Upper lobe of left lung (tissue), 6 donors: ENCODE results near the gene RIBC1. TPM values are rescaled to one million over a fixed set of nuclear protein-coding genes. Genes with fewer than 3 reads are reported as not detected.

Source experiments
- ATAC-seq, 2 donors: fragments of 200-7000 bp; cut with Tn5 transposase; one replicate each; pipeline ENCODE4 v1.9.1; 2022; ENCODE audit warnings: mild to moderate bottlenecking in 2 of 2, moderate library complexity in 2 of 2; ENCODE audit not compliant: low FRiP score in 2 of 2
- DNase-seq, 2 donors: peaks; one replicate each; pipeline ENCODE4 v3.0.0-alpha.2; 2019 to 2020
- H3K27ac ChIP-seq, 4 donors: fragments of 200-600 bp; sonication (generic); one replicate each; pipeline ENCODE4 v1.5.1; 2016 to 2019
- H3K27me3 ChIP-seq, 4 donors: fragments of 200-600 bp; sonication (generic); one replicate each; pipeline ENCODE4 v1.5.1; 2017 to 2019
- H3K36me3 ChIP-seq, 4 donors: fragments of 200-600 bp; sonication (generic); one replicate each; pipeline ENCODE4 v1.5.1; 2016 to 2019
- H3K4me1 ChIP-seq, 4 donors: fragments of 200-600 bp; sonication (generic); one replicate each; pipeline ENCODE4 v1.5.1; 2018 to 2019
- H3K4me3 ChIP-seq, 4 donors: fragments of 200-600 bp; sonication (generic); one replicate each; pipeline ENCODE4 v1.5.1; 2017 to 2019; ENCODE audit warnings: mild to moderate bottlenecking in 2 of 4, moderate library complexity in 1 of 4
- H3K9me3 ChIP-seq, 4 donors: fragments of 200-600 bp; sonication (generic); one replicate each; pipeline ENCODE4 v1.5.1; 2018 to 2019
- EP300 ChIP-seq, 4 donors: sonication (generic); formaldehyde crosslinking; IDR thresholded peaks; one replicate each; pipeline ENCODE4 v1.5.1; 2017; ENCODE audit warnings: antibody characterized with exemption in 4 of 4, control low read depth in 2 of 4
- POLR2A ChIP-seq, 4 donors: fragments of 450-650 bp; IDR thresholded peaks; one replicate each; pipeline ENCODE4 v1.5.1; 2016 to 2017; ENCODE audit warnings: antibody characterized with exemption in 4 of 4, mild to moderate bottlenecking in 2 of 4
- POLR2AphosphoS5 ChIP-seq, 2 donors: sonication (generic); formaldehyde crosslinking; IDR thresholded peaks; one replicate each; pipeline ENCODE4 v1.5.1; 2017; ENCODE audit warnings: antibody characterized with exemption in 2 of 2
- WGBS, 2 donors: methylation state at CpG; one replicate each; pipeline ENCODE4 v1.1.5; 2017 to 2018; 5-methylcytosine and 5-hydroxymethylcytosine counted together
- total RNA-seq, 6 donors: library from RNA; depleted of rRNA in 4 of 6; stranded (reverse); fragments of >200 nt in 4 of 6; gene quantifications; one replicate each; pipeline versions ENCODE4 v1.1.0 to v1.2.1, GENCODE V29; 2016 to 2021
- TF ChIP-seq, protein P1 (sequence below), 6 experiments: fragments of 450-650 bp in 4 of 6; fragments of 200-600 bp in 2 of 6; sonication (generic) in 2 of 6; IDR thresholded peaks; one replicate each; pipeline ENCODE4 v1.5.1; 2016 to 2019; ENCODE audit warnings: antibody characterized with exemption in 6 of 6
- donor health status: DM: no; HTN: no; CAD: no; lungs with moderate emphysema.
- donor health status: DM: no; HTN: yes; CAD: no; lungs with severe emphysema.

RIBC1 gene
- total RNA-seq, 6 donors from 2014 or later, result 0.94 to 21.8 (median 5.4) TPM

- H3K9me3 ChIP-seq, result no peaks in the 10 kb centered on the region
- TF ChIP-seq, protein P1, sequence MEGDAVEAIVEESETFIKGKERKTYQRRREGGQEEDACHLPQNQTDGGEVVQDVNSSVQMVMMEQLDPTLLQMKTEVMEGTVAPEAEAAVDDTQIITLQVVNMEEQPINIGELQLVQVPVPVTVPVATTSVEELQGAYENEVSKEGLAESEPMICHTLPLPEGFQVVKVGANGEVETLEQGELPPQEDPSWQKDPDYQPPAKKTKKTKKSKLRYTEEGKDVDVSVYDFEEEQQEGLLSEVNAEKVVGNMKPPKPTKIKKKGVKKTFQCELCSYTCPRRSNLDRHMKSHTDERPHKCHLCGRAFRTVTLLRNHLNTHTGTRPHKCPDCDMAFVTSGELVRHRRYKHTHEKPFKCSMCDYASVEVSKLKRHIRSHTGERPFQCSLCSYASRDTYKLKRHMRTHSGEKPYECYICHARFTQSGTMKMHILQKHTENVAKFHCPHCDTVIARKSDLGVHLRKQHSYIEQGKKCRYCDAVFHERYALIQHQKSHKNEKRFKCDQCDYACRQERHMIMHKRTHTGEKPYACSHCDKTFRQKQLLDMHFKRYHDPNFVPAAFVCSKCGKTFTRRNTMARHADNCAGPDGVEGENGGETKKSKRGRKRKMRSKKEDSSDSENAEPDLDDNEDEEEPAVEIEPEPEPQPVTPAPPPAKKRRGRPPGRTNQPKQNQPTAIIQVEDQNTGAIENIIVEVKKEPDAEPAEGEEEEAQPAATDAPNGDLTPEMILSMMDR (IDR thresholded peaks at IDR 0.05), result no peak
- TF ChIP-seq EP300 (IDR thresholded peaks at IDR 0.05) (no peak), POLR2A (IDR thresholded peaks at IDR 0.05) (no peak), POLR2AphosphoS5 (IDR thresholded peaks at IDR 0.05) (no peak)
- H3K4me1 ChIP-seq, result peaks cover 9 to 28% (median 11%) of the 10 kb centered on the region in 4 donors
- WGBS, 2 donors, result 22 to 44% methylated on average over 1 to 2 of the region's 2 CpGs
- peaks cover 0 to 3% (median 0%) of the 10 kb centered on the region in 4 donors for H3K36me3 ChIP-seq
- H3K27me3 ChIP-seq, result no peaks in the 10 kb centered on the region
- H3K27ac ChIP-seq, result peak overlapping the region in 1 of 4 donors; percentile 95
- H3K4me3 ChIP-seq, result peak overlapping the region in 2 of 4 donors; percentile 69 to 79
- DNase-seq (no peak), ATAC-seq (no peak)
Measured at GRCh38 chrX:53421125-53421524, 1.5 kb upstream of the RIBC1 start.

DNA sequence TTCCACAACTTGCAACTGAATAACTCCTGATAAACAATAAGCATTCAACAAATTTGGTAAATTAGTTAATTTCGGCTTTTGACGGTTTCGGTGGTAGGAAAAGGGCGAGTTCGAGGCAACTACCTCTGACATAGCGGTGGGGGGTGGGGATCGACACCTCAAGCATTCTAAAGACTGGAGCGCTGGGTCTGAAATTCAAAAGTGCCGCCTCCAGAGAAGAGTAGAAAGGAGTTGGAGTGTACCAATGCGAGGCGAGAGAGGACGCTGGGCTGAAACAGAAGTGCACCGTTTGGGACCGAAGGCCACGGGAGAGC, 944 bp upstream of the RIBC1 start:
- TF ChIP-seq, protein P1 (IDR thresholded peaks at IDR 0.05), result no peak
- TF ChIP-seq POLR2A (IDR thresholded peaks at IDR 0.05) (no peak), POLR2AphosphoS5 (IDR thresholded peaks at IDR 0.05) (no peak), EP300 (IDR thresholded peaks at IDR 0.05) (no peak)

GRCh38 chrX:53422086-53422860, 400 bp upstream of the RIBC1 start, which contains the start of gene SMC1A:
Gene SMC1A, minus strand, starts transcription at chrX:53422654. Its CDS starts 54 bp downstream, at chrX:53422600.
- H3K27me3 ChIP-seq, result no peaks in the 10 kb centered on the region
- 1% methylated on average over 46 of the region's 75 CpGs; no CpG with 5 or more reads in 1 of the 2 donors for WGBS, 2 donors
- peak; percentile 94 to 99 for DNase-seq
- H3K4me1 ChIP-seq, result peaks cover 9 to 28% (median 11%) of the 10 kb centered on the region in 4 donors
- H3K27ac ChIP-seq, result peak within 1 kb of the TSS; percentile 92 to 96 (median 94)
- H3K4me3 ChIP-seq, result peak within 1 kb of the TSS; percentile 69 to 79 (median 73)
- H3K36me3 ChIP-seq, result no peaks in the 10 kb centered on the region
- H3K9me3 ChIP-seq, result no peaks in the 10 kb centered on the region
- TF ChIP-seq EP300 (IDR thresholded peaks at IDR 0.05), result no peak
- TF ChIP-seq, protein P1 (IDR thresholded peaks at IDR 0.05), result peak in 2 of 6 experiments; percentile 19 to 33
- TF ChIP-seq POLR2A (IDR thresholded peaks at IDR 0.05), result peak in 3 of 4 donors; percentile 35 to 74 (median 68)
- TF ChIP-seq POLR2AphosphoS5 (IDR thresholded peaks at IDR 0.05), result peak; percentile 74 to 84
- ATAC-seq, result peak; percentile 97

More for the DNA sequence above, 944 bp upstream of the RIBC1 start:
- peaks cover 9 to 28% (median 11%) of the 10 kb centered on the region in 4 donors for H3K4me1 ChIP-seq
- peaks cover 0 to 3% (median 0%) of the 10 kb centered on the region in 4 donors for H3K36me3 ChIP-seq
- H3K27me3 ChIP-seq, result no peaks in the 10 kb centered on the region
- ATAC-seq (peak; percentile 34 to 49), DNase-seq (no peak)
- peak overlapping the region; percentile 69 to 79 (median 73) for H3K4me3 ChIP-seq
- peak overlapping the region; percentile 92 to 96 (median 94) for H3K27ac ChIP-seq
- 2 to 6% methylated on average over 9 to 15 of the region's 15 CpGs for WGBS, 2 donors
- H3K9me3 ChIP-seq, result no peaks in the 10 kb centered on the region

DNA sequence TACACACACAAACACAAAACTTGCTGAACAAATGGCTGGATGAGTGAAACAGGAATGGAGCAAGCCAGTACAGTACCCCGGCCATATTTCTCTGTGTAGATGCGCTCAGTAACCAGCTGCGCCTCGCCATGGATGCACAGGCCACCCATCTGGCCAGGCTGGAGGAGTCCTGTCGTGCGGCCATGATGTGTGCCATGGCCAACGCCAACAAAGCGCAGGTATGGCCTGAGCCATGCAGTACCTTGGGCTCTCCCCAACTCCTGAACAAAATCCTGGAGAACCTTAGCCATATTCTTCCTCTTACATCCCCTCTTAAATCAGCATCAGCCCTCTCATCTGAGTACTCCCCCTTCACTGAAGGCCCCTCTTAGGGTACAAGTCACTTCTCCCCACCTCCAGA, 7.1 kb downstream of the RIBC1 start:
- Histone ChIP-seq H3K27me3 (no peaks in the 10 kb centered on the region), H3K36me3 (peaks cover 0 to 22% (median 11%) of the 10 kb centered on the region in 4 donors), H3K27ac (no peak overlapping the region), H3K4me3 (no peak overlapping the region), H3K9me3 (no peaks in the 10 kb centered on the region), H3K4me1 (peaks cover 0 to 11% (median 2%) of the 10 kb centered on the region in 4 donors)
- TF ChIP-seq POLR2A (IDR thresholded peaks at IDR 0.05) (no peak), POLR2AphosphoS5 (IDR thresholded peaks at IDR 0.05) (no peak), EP300 (IDR thresholded peaks at IDR 0.05) (no peak)
- TF ChIP-seq, protein P1 (IDR thresholded peaks at IDR 0.05), result no peak
- no peak for DNase-seq
- WGBS, 2 donors, result 85 to 93% methylated on average over 7 to 8 of the region's 8 CpGs
- no peak for ATAC-seq
